SH-SY5Y (cell line): Measurements from ENCODE around the gene MRPS18A.

ENCODE experiments used
- GATA2 ChIP-seq: IDR thresholded peaks from 2 replicates; pipeline ENCODE4 v1.6.1; 2011; ENCODE audit warnings: mild to moderate bottlenecking, low read depth, low read length
- GATA3 ChIP-seq: IDR thresholded peaks from 2 replicates; pipeline ENCODE4 v1.6.1; 2011; ENCODE audit warnings: low read depth, mild to moderate bottlenecking, low read length, moderate library complexity

MRPS18A gene

DNA sequence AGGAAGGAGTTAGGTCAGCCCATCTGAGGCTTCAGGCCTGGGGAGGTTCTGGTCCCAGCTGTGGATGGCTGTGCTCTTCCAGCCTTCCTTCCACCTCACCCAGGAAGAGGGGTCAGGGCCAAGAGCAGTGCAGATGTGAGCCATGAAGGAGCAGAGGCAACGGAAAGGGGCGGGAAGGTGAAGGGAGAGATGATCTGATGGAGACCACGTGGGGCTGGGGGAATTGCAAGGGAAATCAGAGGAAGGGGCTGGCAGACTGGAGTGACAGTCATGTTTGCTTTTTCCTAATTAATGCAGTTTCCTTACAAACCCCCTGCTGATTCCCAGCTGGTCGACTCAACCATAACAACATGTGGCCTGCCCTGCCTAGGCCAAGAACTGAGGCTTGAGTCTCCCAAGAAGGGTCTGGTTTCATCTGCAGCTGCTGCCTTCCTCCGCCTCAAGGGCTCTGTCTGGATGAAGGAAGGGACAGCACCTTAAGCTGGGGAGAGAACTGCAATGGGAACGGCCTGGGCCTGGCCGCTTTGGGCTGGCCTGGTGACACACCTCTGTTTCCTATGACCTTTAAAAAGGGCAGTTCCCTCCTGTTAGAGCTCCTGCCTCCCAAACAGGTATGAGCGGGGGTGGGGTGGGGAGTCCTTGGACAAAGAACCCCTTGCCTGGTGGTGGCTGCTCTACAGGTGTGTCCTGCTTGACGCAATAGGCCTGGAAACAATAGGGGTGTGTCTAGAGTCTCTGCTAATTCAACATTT lies 7.8 kb upstream of the MRPS18A start:
- no peak for TF ChIP-seq GATA3
- TF ChIP-seq GATA2, result no peak

DNA sequence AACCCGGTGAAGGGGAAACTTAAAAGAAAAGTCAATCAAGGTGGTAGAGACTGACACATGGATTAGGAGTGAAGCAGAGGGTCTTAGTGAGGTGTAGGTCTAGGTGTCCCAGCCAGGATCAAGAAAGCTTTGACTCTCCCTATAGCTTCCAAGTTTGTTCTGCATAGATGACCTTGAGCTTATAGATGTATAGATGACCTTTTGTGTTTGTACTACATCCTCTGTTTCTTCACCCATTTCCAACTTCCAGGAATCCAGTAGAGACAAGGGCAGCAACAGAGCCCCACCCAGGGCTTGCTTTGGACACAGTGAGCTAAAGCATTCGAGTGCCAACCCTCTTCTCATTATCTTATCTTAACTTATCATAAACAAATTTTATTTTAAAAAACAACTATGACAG lies 1.8 kb upstream of the MRPS18A start:
- no peak for TF ChIP-seq GATA2
- TF ChIP-seq GATA3, result no peak

DNA sequence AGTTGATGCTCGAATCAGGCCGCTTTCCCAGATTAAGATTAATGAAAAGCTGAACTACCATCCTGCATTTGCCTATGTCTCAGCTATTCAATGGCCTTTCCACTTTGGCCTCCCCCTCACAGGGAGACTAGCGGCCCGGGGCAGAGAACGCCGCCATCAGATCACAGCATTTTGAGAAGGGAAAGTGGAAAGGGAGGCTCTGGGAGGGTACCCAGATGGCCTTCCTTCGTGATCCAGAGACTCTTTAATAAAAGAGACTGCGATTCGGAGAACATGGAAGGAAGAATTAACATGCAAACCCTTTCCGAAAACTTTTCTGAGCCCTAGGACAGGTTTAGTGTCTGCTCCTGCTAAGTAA lies 533 bp downstream of the MRPS18A start:
- TF ChIP-seq GATA3 (no peak), GATA2 (no peak)

DNA sequence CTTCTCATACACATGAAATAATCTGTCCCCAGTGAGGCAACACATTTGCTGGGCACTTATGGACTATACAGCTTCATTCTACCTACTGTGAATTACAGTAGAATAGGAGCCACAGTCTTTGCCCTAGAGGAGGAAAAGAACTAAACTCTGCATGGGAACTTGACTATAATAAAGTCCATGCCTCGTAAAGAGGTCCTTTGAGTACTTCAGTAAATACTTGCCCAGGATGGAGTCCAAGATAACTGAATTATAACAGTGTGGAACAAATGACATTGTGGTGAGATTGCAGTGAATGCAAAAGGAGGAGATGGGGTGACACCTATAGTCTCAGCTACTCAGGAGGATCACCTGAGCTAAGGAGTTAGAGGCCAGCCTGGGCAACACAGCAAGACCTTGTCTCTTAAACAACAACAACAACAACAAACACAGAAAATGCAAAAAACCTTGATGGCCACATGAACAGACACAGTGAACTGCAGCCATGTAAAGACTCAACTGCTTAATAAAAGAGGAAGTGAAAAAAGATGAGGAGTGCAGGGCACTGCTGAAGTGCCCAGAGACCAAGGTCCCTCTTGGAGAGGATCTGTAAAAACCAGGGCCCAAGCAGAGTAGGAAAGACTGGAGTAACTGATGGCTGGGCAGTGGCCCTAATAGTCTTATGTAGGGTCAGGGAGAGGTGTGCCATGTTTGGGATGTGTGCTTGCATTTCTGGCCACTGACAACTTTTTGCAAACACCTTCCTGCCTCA lies 3.7 kb downstream of the MRPS18A start:
- TF ChIP-seq GATA2, result no peak
- no peak for TF ChIP-seq GATA3

DNA sequence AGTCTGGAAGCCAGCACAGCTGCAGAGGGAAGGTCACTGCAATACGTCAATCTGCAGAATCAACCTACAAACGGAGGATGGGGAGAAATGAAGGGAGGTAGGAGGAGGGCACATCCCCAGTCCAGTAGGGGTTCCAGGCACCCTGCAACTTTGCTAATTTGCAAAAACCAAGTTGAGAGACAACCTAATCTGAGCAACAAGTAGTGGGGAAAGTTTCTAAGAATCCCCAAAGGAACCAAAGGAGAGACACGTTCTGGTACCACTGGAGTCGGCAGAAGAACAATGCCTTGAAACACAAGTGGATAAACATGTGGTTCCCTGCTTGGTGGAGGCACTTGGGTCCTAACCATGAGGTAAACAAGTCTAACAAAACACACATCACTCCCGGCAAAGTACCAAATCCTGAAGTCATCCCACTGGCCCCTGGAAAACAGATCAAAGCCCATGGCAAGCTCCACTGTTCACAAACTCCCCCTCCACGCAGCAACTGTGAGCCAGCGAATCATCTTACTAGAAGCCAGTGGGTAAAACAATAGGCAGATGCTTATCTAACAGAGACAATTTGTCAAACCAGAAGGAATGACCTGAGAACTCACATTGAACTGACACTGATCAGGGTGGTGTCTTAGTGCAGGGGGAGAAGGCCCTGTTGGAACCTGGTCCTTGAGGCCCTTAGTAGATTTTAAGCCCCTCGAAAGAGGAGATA lies 4.7 kb downstream of the MRPS18A start:
- TF ChIP-seq GATA2 (no peak), GATA3 (no peak)

DNA sequence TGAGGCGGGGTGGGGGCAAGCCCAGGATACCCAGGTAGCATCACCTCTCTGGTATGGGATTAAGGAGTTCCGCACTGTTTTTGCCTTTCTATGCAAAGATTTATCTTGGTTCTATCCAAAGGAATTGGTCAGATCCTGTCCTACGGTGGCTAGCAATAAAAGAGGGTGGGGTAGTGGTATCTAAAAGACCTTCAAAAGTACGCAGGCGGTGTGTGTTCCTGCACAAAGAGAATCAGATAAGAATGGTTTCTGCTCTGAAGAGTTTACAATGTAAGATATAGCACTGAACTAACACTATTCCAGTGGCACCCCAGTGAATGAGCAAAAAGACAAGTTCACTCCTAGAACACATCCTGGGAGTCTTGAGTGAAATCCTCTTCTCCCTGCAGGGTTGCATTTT lies 6.3 kb downstream of the MRPS18A start:
- TF ChIP-seq GATA2 (no peak), GATA3 (no peak)

DNA sequence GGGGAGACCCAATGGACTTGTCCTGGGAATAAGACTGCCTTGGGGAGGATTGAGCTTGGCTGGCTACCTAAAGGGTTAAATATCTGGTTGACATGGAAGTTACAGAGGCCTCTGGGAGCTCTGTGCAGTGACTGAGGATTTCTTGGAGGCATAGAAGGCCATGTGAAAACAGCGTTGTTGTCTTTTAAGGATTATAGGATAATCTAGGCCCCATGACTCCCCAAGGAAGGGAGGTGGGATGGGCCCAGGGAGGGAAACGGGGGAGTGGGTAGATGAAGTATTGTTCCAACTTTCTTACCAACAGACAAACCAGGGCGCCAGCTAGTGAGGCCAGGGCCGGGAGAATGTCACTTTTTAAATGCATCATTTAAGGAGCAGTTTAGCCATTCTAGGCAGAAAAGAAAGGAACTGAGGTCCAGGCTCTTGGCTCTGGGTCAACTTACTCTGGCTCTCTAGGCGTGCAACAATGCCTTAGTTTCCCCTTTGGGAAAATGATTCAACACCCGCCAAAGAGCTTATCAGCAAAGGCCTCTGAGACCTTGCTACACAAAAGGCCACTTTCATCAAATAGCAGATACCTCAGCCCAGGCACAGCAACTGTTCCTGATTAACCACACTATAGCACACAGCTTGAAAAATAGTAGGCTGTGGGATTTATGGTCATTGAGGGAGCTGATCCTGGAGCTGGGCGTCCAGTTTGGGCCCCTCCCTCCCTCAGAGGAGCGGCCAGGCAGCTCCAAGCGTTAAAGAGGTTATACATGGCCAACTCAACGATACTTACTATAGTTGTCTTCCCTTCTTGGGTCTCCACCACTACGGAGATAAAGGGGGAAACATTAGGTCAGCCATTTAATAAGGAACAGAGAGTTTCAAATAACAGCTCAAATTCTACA lies 7.0 kb downstream of the MRPS18A start:
- TF ChIP-seq GATA3, result no peak
- no peak for TF ChIP-seq GATA2

DNA sequence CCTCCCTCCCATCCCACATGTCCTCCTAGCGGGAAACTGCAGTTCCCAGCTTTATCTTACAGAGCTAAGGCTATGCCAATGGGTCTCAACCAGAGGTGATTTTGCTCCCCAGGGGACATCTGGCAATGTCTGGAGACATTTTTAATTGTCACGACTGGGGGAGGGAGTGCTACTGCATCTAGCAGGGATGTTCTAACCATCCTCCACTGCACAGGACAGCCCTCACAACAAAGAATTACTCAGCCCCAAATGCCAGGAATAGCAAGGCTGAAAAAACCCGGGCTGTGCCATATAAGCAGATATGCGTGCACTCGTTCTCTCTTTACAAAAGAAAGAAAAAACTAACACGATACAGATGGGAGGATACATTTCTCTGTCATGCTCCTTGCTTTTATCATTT lies 8.5 kb downstream of the MRPS18A start:
- no peak for TF ChIP-seq GATA2
- no peak for TF ChIP-seq GATA3

DNA sequence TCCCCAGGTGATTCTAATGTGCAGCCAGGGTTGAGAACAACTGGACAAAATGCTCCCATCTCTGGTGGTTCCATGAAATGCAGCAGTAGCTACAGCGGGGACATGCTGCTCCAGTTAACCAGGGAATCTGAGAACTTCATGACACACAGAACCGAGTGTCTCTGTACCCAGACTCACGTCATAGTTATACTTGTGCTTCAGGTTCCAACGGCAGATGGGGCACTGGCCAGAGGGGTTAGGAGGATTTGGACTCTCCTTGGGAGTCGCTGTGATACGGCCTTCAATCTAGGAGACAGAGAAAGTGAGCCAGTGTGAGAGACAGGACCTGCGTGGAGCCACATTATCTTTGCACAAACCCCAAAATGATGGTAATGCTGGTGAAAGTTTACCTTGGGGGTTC lies 9.2 kb downstream of the MRPS18A start:
- no peak for TF ChIP-seq GATA2
- TF ChIP-seq GATA3, result no peak

DNA sequence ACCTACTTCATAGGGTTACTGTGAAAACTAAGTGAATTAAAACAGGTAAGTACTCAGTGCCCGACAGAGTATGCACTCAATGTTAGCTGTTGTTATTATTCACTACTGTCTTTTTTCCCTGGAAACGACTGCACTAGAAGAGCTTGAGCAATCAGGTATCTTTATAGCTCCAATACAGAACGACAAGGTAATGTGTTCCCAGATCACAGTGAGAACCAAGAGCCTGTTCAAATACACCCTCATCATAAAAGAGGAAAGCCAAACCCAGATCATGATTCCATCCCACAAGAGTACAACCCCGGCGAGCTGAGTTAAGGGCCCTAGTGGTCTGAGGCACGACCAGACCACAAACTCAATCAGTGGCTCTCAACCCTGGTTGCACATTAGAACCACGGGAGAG lies 9.8 kb downstream of the MRPS18A start:
- no peak for TF ChIP-seq GATA3
- TF ChIP-seq GATA2, result no peak

DNA sequence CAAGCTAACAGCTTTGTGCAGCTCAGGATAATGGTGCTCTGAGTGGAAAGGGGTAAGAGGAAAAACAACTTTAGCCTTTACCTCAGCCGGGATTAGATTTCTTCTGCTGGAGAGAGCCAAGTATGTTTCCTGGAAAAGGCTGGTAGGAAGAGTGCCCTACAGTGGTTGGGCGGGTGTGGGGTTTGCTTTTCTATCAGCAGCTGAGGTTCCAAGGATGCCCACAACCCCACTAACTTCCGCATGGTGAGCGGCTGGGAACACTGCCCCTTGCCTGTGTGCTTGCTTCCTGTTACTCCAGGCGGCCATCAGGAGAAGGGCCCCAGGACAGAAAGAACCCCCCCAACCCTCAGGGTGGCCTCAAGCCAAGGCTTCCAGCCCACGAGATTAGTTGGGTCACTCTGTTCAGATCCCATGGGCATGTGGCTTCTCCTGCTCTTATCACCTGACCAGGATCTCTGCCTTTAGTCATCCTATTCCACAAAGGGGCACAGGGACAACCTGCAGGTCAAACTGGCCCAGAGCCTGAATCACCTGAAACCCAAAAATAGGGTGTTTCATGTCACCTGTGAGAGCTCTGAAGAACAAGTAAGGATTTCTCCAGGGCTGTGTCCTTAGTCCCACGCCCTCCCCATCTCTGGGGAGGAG lies 10.5 kb downstream of the MRPS18A start:
- TF ChIP-seq GATA2, result no peak
- no peak for TF ChIP-seq GATA3

DNA sequence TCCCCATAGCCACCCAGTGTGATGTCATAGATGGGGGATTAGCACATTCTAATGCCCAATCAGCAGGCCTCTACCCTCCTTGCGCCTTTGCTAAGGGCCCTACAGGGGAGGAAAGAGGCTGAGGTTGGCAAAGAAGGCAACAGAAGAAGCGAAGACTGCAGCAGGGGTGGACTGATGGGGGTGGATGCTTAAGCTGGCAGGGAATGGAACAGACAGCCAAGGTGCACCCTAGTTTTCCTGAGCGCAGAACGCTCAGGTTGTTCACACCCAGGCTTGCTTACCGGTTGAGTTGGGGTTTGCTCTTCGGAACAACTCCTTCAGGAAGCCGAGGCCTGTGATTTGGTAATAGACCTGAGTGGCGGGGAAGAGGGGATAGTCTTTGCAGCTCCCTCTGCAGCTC lies 12.7 kb downstream of the MRPS18A start:
- TF ChIP-seq GATA3 (no peak), GATA2 (no peak)

DNA sequence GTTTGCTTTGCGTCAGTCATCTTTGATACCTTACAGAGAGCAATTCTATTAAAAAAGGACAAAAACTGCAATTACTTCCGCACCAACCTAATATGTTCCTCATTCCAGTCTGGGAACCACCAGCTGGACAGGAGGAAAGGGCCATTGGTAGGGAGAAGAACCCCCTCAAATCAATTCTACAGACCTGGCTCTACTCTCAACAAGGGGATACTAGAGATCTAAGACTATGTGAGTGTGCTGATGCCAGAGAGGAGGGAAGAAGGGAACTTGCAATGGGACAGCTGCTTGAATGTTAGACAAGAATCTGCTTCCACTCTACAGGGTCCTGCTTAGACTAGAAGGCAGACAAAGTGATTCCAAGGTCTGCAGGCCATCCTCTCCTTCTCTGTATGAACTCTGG lies 13.3 kb downstream of the MRPS18A start:
- TF ChIP-seq GATA2 (no peak), GATA3 (no peak)

DNA sequence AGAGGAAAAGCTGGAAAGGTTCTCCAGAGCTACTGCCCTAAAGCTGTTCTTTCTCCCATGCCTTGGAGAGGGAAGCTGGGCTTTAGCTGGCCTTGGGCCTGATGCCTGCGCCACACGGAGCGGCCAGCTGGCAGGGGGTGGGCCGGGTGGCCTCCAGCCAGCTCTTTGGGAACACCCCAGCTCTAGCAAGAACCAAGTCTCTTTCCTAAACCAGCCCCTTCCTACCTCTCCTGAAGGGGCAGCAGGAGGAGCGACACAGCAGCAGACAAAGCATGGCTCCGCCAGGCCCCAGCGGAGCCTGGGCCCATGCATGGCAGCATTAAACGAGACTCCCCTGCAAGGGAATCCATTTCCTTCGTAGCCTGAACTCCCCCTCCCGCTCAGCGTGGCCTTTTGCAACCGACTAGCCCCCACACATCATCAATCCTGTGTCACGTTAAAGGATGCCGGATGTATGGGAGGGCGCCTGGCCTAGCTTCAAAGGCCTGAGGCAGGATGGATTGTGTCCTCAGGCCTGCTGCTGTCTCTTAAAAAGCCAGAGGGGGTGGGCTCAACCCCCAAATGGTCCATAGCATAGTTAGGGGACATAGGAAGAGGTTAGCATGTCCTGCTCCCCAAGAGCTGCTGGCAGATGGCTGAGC lies 14.0 kb downstream of the MRPS18A start:
- TF ChIP-seq GATA2, result no peak
- TF ChIP-seq GATA3, result no peak
